K562 (cell line): Measurements from ENCODE around the gene NARF. TPM values are rescaled to one million over a fixed set of nuclear protein-coding genes. Genes with fewer than 3 reads are reported as not detected.

Source experiments
- AFF1 ChIP-seq, 2 experiments: fragments of 450-650 bp; IDR thresholded peaks; 2 replicates each; pipeline ENCODE4 v1.6.1; 2018; ENCODE audit warnings: mild to moderate bottlenecking in 2 of 2, low read depth in 1 of 2; ENCODE audit not compliant: partially characterized antibody in 2 of 2
- ARNT ChIP-seq, 2 experiments: fragments of 450-650 bp; IDR thresholded peaks; 2 replicates each; pipeline ENCODE4 v1.6.1; 2016; ENCODE audit warnings: mild to moderate bottlenecking in 1 of 2
- BACH1 ChIP-seq: fragments of 200-800 bp; sonication (Bioruptor generic); IDR thresholded peaks from 2 replicates; pipeline ENCODE4 v1.6.1; 2016; ENCODE audit warnings: missing genetic modification characterization, missing compliant biosample characterization
- BRD4 ChIP-seq: fragments of 200-600 bp; sonication (generic); IDR thresholded peaks from 2 replicates; pipeline ENCODE4 v1.6.1; 2017; ENCODE audit warnings: inconsistent platforms
- CEBPG ChIP-seq, 3 experiments: fragments of 200-800 bp in 1 of 3; sonication (Bioruptor generic) in 1 of 3; sonication (generic) in 1 of 3; formaldehyde crosslinking in 1 of 3; IDR thresholded peaks in 2 of 3; conservative IDR thresholded peaks in 1 of 3; 2 replicates each; pipeline versions ENCODE4 v1.6.1 to v1.8.0; 2016 to 2022; ENCODE audit warnings: missing compliant biosample characterization in 2 of 3, missing genetic modification characterization in 2 of 3, mild to moderate bottlenecking in 1 of 3, missing genetic modification reagents in 1 of 3
- DLX4 ChIP-seq: fragments of 250-450 bp; sonication (Bioruptor Pico); IDR thresholded peaks from 2 replicates; pipeline ENCODE4 v1.6.1; 2021; ENCODE audit warnings: mild to moderate bottlenecking
- E2F3 ChIP-seq: fragments of 250-450 bp; sonication (Bioruptor Pico); IDR thresholded peaks from 2 replicates; pipeline ENCODE4 v1.4.0; 2020; ENCODE audit warnings: mild to moderate bottlenecking
- ELF2 ChIP-seq: fragments of 250-450 bp; sonication (Bioruptor Pico); IDR thresholded peaks from 2 replicates; pipeline ENCODE4 v1.5.0; 2021; ENCODE audit warnings: mild to moderate bottlenecking
- EP300 ChIP-seq: IDR thresholded peaks from 2 replicates; pipeline ENCODE4 v1.6.1; 2012; ENCODE audit warnings: low read length, improper control_type of control experiment
- HOXB6 ChIP-seq: fragments of 250-450 bp; sonication (Bioruptor Pico); IDR thresholded peaks from 2 replicates; pipeline ENCODE4 v1.5.1; 2022; ENCODE audit warnings: mild to moderate bottlenecking, borderline replicate concordance
- KAT8 ChIP-seq: fragments of 450-650 bp; IDR thresholded peaks from 2 replicates; pipeline ENCODE4 v1.6.1; 2016; ENCODE audit warnings: low read depth, mild to moderate bottlenecking
- NFATC3 ChIP-seq: fragments of 450-650 bp; IDR thresholded peaks from 2 replicates; pipeline ENCODE4 v1.6.1; 2017; ENCODE audit warnings: mild to moderate bottlenecking
- POLR2AphosphoS2 ChIP-seq: IDR thresholded peaks from 2 replicates; pipeline ENCODE4 v1.6.1; 2012; ENCODE audit warnings: low read length, improper control_type of control experiment
- POLR2AphosphoS5 ChIP-seq: IDR thresholded peaks from 2 replicates; pipeline ENCODE4 v1.6.1; 2011; ENCODE audit warnings: mild to moderate bottlenecking, low read depth, low read length, moderate library complexity; ENCODE audit not compliant: control insufficient read depth, insufficient read depth
- RBM15 ChIP-seq: fragments of 200-400 bp; formaldehyde crosslinking; IDR thresholded peaks from 2 replicates; pipeline ENCODE4 v1.6.1; 2018; ENCODE audit warnings: mild to moderate bottlenecking, low read length, moderate library complexity; ENCODE audit not compliant: insufficient read depth
- TFAM ChIP-seq: fragments of 250-450 bp; sonication (Bioruptor Pico); conservative IDR thresholded peaks from 2 replicates; pipeline ENCODE4 v1.5.0; 2021; ENCODE audit warnings: mild to moderate bottlenecking, moderate library complexity
- TGIF2 ChIP-seq: sonication (generic); formaldehyde crosslinking; IDR thresholded peaks from 2 replicates; pipeline ENCODE4 v1.8.1; 2022; ENCODE audit warnings: mild to moderate bottlenecking, missing genetic modification reagents, moderate library complexity
- TRIM28 ChIP-seq: fragments of 450-650 bp; IDR thresholded peaks from 2 replicates; pipeline ENCODE4 v1.6.1; 2017
- XRCC4 ChIP-seq: IDR thresholded peaks from one replicate; pipeline ENCODE4 v1.6.1; 2011; ENCODE audit not compliant: insufficient read depth, insufficient read length; ENCODE audit errors: extremely low read depth
- ZKSCAN1 ChIP-seq: fragments of 150-350 bp; IDR thresholded peaks from 2 replicates; pipeline ENCODE4 v1.6.1; 2016; ENCODE audit warnings: low read depth, low read length
- ZNF316 ChIP-seq: fragments of 450-650 bp; IDR thresholded peaks from 2 replicates; pipeline ENCODE4 v1.6.1; 2016
- ZNF431 ChIP-seq: sonication (generic); formaldehyde crosslinking; IDR thresholded peaks from 2 replicates; pipeline ENCODE4 v1.8.0; 2022; ENCODE audit warnings: mild to moderate bottlenecking, missing genetic modification reagents
- ZNF511 ChIP-seq: sonication (generic); formaldehyde crosslinking; IDR thresholded peaks from 2 replicates; pipeline ENCODE4 v1.8.0; 2022; ENCODE audit warnings: mild to moderate bottlenecking, missing genetic modification reagents
- ZNF668 ChIP-seq: fragments of 250-450 bp; sonication (Bioruptor Pico); IDR thresholded peaks from 2 replicates; pipeline ENCODE4 v1.8.0; 2022; ENCODE audit warnings: mild to moderate bottlenecking, inconsistent platforms
- ZNF77 ChIP-seq: fragments of 250-450 bp; sonication (Bioruptor Pico); IDR thresholded peaks from 2 replicates; pipeline ENCODE4 v1.5.0; 2020
- polyA plus RNA-seq, 8 experiments: library from polyadenylated mRNA; depleted of rRNA in 4 of 8; stranded (reverse) in 5 of 8; unstranded in 3 of 8; fragments of >200 nt; fragmentation: Nextera tagmentation in 2 of 8; fragmentation: Illumina TruSeq in 1 of 8; extraction: Ambion mirVana in 2 of 8; extraction: Trizol in 1 of 8; gene quantifications; 2 replicates each; pipeline versions ENCODE4 v1.2.1 to v1.2.3, GENCODE V29; 2011 to 2014; ENCODE audit warnings: inconsistent platforms in 1 of 8, missing spikeins in 1 of 8
- total RNA-seq, 7 experiments: library from RNA; depleted of rRNA in 6 of 7; stranded (reverse); fragments of >200 nt in 6 of 7; fragmentation: Illumina TruSeq in 2 of 7; extraction: Trizol in 2 of 7; gene quantifications; 2 replicates each; pipeline versions ENCODE4 v1.2.1 to v1.2.3, GENCODE V29; 2011 to 2021; ENCODE audit warnings: low replicate concordance in 1 of 7

The NARF gene
- total and polyA plus RNA-seq, 9 of the 15 experiments (the other 6 are each of a cell fraction or from before 2014, with no cell fraction given): 60.4 to 423 (median 132) TPM

- TF ChIP-seq DLX4: no peak
- no peak for TF ChIP-seq POLR2AphosphoS2
- TF ChIP-seq AFF1 (IDR thresholded peaks at IDR 0.05; ENCODE audit: low read depth in 1 of 2, partially characterized antibody in 2 of 2): peak; percentile 47 to 52
- TF ChIP-seq BACH1 (tag): no peak; the same call in 1 of the 2 replicates
- peak; percentile 31; the same call in 1 of the 2 replicates for TF ChIP-seq ZNF316
- no peak for TF ChIP-seq TFAM
- TF ChIP-seq KAT8: no peak
- peak; percentile 92 for TF ChIP-seq E2F3 (CRISPR knock-in tag)
- TF ChIP-seq TRIM28: peak; percentile 83; the same call in 1 of the 2 replicates
- no peak for TF ChIP-seq EP300
- peak; percentile 80 to 81; a peak in 3 of 4 replicates for TF ChIP-seq ARNT (IDR thresholded peaks at IDR 0.05)
- TF ChIP-seq ZNF668: no peak
- no peak for TF ChIP-seq ZNF77
- TF ChIP-seq BRD4: no peak
- no peak for TF ChIP-seq POLR2AphosphoS5
- TF ChIP-seq ZNF431 (CRISPR knock-in tag): no peak
- TF ChIP-seq ELF2 (CRISPR knock-in tag): no peak
- TF ChIP-seq NFATC3: 0 out of 2 replicates have a peak, but pooled peaks have one; percentile 31
- no peak for TF ChIP-seq RBM15
- no peak for TF ChIP-seq XRCC4
- TF ChIP-seq TGIF2 (CRISPR knock-in tag): 0 out of 2 replicates have a peak, but pooled peaks have one; percentile 80
- TF ChIP-seq CEBPG (CRISPR knock-in tag; IDR thresholded peaks at IDR 0.05): no peak
- peak in 1 of 2 experiments; percentile 54; a peak in 1 of 4 replicates for TF ChIP-seq CEBPG (tag; conservative IDR thresholded peaks at IDR 0.05 in 1 of 2, IDR thresholded peaks at IDR 0.05 in 1 of 2)
- no peak for TF ChIP-seq ZKSCAN1
- no peak for TF ChIP-seq HOXB6 (CRISPR knock-in tag)
- TF ChIP-seq ZNF511 (CRISPR knock-in tag): no peak; the same call in 1 of the 2 replicates
Observed at GRCh38 chr17:82518826-82519810, 60.6 kb downstream of the NARF start, which contains the start of gene FOXK2 (continued).
